Prostate gland (tissue), 2 donors: Measurements from ENCODE around the gene ATXN2. TPM values are rescaled to one million over a fixed set of nuclear protein-coding genes. Genes with fewer than 3 reads are reported as not detected.
"Not testable (repeated sequence)": the region's sequence is repeated elsewhere in the genome, so short reads cannot be mapped to it uniquely, and the experiment has no call there.

Source experiments
- DNase-seq: peaks from one replicate; pipeline ENCODE4 v3.0.0-alpha.2; 2019; ENCODE audit warnings: low spot score
- H3K27ac ChIP-seq, 2 donors: fragments of 200-600 bp; sonication (generic); 2 replicates each; pipeline ENCODE4 v1.5.1; 2017 to 2019
- H3K27me3 ChIP-seq: fragments of 200-600 bp; sonication (generic); replicated peaks from 2 replicates; pipeline ENCODE4 v1.5.1; 2019; ENCODE audit not compliant: insufficient read depth
- H3K36me3 ChIP-seq, 2 donors: fragments of 200-600 bp; sonication (generic); 1 replicate in 1 of 2; 2 replicates in 1 of 2; pipeline versions ENCODE4 v1.5.1 to v1.8.1; 2017 to 2019
- H3K4me1 ChIP-seq: fragments of 200-600 bp; sonication (generic); replicated peaks from 2 replicates; pipeline ENCODE4 v1.5.1; 2019
- H3K4me3 ChIP-seq, 2 donors: fragments of 200-600 bp; sonication (generic); 2 replicates each; pipeline ENCODE4 v1.5.1; 2017 to 2019
- H3K9me3 ChIP-seq: fragments of 200-600 bp; sonication (generic); 2 replicates; pipeline ENCODE4 v1.5.1; 2017
- POLR2A ChIP-seq: fragments of 450-650 bp; IDR thresholded peaks from one replicate; pipeline ENCODE4 v1.6.1; 2016; ENCODE audit warnings: antibody characterized with exemption, mild to moderate bottlenecking
- POLR2AphosphoS5 ChIP-seq: sonication (generic); formaldehyde crosslinking; IDR thresholded peaks from one replicate; pipeline ENCODE4 v1.6.1; 2017; ENCODE audit warnings: antibody characterized with exemption
- WGBS: methylation state at CpG from one replicate; pipeline ENCODE4 v1.1.5; 2018; 5-methylcytosine and 5-hydroxymethylcytosine counted together
- intact Hi-C: fragments of 100-400 bp; cut with DNase I; formaldehyde crosslinking; loops from one replicate; pipeline ENCODE4 v1.14.2; 2022
- total RNA-seq, 2 donors: library from RNA; depleted of rRNA; stranded (reverse); fragments of >200 nt; gene quantifications; one replicate each; pipeline ENCODE4 v1.1.0, GENCODE V29; 2016
- TF ChIP-seq, protein P1 (sequence below), 4 experiments: fragments of 200-600 bp in 2 of 4; fragments of 450-650 bp in 2 of 4; sonication (generic) in 2 of 4; IDR thresholded peaks; 1 replicate in 3 of 4; 2 replicates in 1 of 4; pipeline ENCODE4 v1.5.1; 2016 to 2019; ENCODE audit warnings: antibody characterized with exemption in 4 of 4, mild to moderate bottlenecking in 2 of 4, moderate library complexity in 2 of 4

ATXN2 gene
- total RNA-seq, 2 donors from 2014 or later = 29.5 to 95.5 TPM

DNA sequence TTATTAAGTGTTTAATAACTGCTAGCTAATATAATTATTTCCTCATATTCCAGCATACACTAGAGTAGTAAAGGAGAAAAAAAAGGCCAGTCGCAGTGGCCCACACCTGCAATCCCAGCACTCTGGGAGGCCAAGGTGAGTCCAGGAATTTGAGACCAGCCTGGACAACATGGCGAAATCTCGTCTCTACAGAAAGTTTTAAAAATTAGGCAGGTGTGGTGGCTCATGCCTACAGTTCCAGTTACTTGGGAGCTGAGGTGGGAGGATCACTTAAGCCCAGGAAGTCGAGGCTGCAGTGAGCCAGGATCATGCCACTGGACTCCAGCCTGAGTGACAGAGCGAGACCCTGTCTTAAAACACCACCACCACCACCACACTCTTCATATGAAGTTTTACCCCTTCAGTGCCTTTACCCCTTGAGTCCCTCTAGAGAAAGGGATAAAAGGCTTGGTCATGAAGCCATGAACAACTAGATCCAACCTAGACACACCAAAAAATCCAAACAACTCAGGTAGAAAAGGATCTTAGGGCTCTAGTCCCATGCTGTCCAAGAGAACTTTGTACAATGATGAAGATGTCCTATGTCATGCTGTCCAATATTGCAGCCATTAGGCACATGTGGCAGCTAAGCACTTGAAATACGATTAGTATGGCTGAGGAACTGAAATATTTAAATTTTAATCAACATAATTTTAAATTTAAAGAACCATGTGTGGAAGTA is 29.6 kb downstream of the ATXN2 start:
- H3K4me3 ChIP-seq = no peak overlapping the region
- H3K27me3 ChIP-seq = no peaks in the 10 kb centered on the region
- H3K27ac ChIP-seq = no peak overlapping the region
- H3K4me1 ChIP-seq = no peaks in the 10 kb centered on the region
- DNase-seq = no peak
- intact Hi-C loops = no loop called here
- H3K9me3 ChIP-seq = no peaks in the 10 kb centered on the region
- TF ChIP-seq POLR2A (no peak), POLR2AphosphoS5 (no peak)
- TF ChIP-seq, protein P1, sequence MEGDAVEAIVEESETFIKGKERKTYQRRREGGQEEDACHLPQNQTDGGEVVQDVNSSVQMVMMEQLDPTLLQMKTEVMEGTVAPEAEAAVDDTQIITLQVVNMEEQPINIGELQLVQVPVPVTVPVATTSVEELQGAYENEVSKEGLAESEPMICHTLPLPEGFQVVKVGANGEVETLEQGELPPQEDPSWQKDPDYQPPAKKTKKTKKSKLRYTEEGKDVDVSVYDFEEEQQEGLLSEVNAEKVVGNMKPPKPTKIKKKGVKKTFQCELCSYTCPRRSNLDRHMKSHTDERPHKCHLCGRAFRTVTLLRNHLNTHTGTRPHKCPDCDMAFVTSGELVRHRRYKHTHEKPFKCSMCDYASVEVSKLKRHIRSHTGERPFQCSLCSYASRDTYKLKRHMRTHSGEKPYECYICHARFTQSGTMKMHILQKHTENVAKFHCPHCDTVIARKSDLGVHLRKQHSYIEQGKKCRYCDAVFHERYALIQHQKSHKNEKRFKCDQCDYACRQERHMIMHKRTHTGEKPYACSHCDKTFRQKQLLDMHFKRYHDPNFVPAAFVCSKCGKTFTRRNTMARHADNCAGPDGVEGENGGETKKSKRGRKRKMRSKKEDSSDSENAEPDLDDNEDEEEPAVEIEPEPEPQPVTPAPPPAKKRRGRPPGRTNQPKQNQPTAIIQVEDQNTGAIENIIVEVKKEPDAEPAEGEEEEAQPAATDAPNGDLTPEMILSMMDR (IDR thresholded peaks at IDR 0.05) = no peak
- WGBS = 93% methylated on average over 6 of the region's 6 CpGs
- no peaks in the 10 kb centered on the region for H3K36me3 ChIP-seq

DNA sequence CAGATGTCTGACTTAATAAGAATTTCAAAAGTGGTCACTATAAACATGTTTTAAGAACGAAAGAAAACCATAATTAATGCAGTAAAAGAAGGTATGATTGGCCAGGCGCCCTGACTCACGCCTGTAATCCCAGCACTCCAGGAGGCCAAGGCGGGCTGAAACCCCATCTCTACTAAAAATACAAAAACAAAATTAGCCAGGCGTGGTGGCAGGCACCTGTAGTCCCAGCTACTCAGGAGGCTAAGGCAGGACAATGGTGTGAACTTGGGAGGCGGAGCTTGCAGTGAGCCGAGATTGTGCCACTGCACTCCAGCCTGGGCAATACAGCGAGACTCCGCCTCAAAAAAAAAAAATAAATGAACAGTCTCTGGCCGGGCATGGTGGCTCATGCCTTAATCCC is 38.3 kb downstream of the ATXN2 start:
- 82% methylated on average over 10 of the region's 10 CpGs for WGBS
- DNase-seq, H3K27ac ChIP-seq, H3K36me3 ChIP-seq, H3K27me3 ChIP-seq, H3K9me3 ChIP-seq, H3K4me3 ChIP-seq, intact Hi-C loops: not testable (repeated sequence)
- H3K4me1 ChIP-seq = peaks cover 15% of the 10 kb centered on the region

DNA sequence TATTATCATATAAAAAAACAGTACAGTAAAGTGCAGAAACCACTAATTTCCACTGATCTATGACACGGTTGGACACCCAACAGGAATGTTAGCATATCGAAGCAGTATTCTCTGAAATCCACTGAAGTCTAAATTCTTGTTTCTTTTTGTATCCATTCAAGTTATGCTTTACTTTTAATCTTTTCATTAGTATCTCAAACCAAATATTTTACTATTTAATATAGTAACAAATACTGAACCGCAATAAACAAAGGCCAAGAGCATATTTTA is 41.1 kb downstream of the ATXN2 start:
- H3K27ac ChIP-seq = peak overlapping the region in 1 of 2 donors; percentile 27
- peaks cover 15% of the 10 kb centered on the region for H3K4me1 ChIP-seq
- no peaks in the 10 kb centered on the region for H3K9me3 ChIP-seq
- no peak for DNase-seq
- intact Hi-C loops = no loop called here
- H3K4me3 ChIP-seq = no peak overlapping the region
- WGBS = 39% methylated on average over 3 of the region's 3 CpGs
- no peak for TF ChIP-seq POLR2A
- TF ChIP-seq, protein P1 (IDR thresholded peaks at IDR 0.05) = no peak
- no peaks in the 10 kb centered on the region for H3K36me3 ChIP-seq
- no peaks in the 10 kb centered on the region for H3K27me3 ChIP-seq

DNA sequence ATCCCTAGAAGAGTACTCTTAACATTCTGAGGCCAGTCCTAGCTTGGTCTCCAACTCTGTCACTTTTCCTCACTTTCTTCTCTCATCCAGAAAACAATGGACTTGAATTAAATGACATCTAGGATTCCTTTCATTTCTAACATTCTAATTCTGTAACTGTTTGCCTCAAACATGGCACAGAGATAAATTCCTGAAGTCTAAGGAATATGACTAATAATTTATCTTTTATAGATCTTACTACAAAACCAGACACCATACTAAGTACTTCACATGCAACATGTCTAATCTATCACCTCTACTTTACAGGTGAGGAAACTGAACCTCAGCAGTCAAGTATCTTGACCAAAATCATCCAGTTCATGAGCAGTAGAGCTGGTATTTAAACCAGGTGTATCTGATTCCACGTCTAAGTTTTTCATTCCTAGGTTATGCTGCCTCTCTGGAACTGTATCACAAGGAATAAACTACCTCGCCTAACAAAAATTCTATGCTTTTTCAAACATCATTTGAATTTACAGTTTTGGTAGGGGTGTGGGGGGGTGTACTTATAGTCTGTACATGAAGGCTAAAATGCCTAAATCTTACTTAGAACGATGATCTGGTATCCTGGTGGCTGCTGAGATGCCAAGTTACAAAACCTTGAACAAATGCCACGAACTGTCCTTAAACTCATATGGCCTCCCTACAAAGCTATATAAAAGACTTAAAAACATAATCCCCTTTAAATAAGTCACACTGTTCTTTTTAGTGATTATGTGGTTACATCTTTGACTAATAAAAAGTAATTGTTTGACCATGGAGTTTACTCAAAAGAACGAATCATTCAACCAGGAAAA is 41.6 kb downstream of the ATXN2 start:
- no peaks in the 10 kb centered on the region for H3K36me3 ChIP-seq
- peaks cover 15% of the 10 kb centered on the region for H3K4me1 ChIP-seq
- DNase-seq = no peak
- 31% methylated on average over 5 of the region's 5 CpGs for whole genome bisulfite sequencing
- H3K27me3 ChIP-seq = no peaks in the 10 kb centered on the region
- peak overlapping the region in 1 of 2 donors; percentile 27 for H3K27ac ChIP-seq
- TF ChIP-seq, protein P1 (IDR thresholded peaks at IDR 0.05) = no peak
- no peak for TF ChIP-seq POLR2AphosphoS5
- no peak for TF ChIP-seq POLR2A
- H3K9me3 ChIP-seq = no peaks in the 10 kb centered on the region
- intact Hi-C loops = no loop called here
- no peak overlapping the region for H3K4me3 ChIP-seq

DNA sequence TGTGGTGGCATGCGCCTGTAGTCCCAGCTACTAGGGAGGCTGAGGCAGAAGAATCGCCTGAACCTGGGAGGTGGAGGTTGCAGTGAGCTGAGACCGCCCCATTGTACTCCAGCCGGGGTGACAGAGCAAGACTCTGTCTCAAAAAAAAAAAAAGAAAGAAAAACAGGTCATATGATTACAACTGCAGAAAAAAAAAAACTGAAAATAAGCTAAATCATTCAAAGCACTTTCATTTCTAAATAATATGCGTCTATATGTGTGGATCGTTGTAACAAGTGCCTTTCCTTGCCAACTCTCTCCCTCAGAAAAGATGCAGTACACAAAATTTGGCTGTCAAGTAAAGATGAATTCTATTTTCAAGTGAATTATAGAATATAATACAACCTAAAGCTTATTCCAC is 42.4 kb downstream of the ATXN2 start:
- WGBS = 81% methylated on average over 6 of the region's 6 CpGs
- TF ChIP-seq POLR2A (no peak), POLR2AphosphoS5 (no peak)
- TF ChIP-seq, protein P1 (IDR thresholded peaks at IDR 0.05) = no peak
- H3K4me1 ChIP-seq = peaks cover 15% of the 10 kb centered on the region
- DNase-seq = no peak
- H3K27me3 ChIP-seq = no peaks in the 10 kb centered on the region
- H3K4me3 ChIP-seq = no peak overlapping the region
- intact Hi-C loops = no loop called here
- H3K36me3 ChIP-seq = no peaks in the 10 kb centered on the region
- H3K27ac ChIP-seq = no peak overlapping the region
- no peaks in the 10 kb centered on the region for H3K9me3 ChIP-seq

DNA sequence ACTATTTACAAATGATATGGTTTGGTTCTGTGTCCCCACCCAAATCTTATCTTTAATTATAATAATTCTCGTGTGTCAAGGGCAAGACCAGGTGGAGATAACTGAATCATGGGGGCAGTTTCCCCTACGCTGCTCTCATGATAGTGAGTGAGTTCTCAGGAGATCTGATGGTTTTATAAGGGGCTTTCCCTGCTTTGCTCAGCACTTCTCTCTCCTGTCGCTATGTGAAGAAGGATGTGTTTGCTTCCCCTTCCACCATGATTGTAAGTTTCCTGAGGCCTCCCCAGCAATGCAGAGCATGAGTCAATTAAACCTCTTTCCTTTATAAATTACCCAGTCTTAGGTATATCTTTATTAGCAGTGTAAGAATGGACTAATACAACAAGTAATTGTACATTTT is 43.8 kb downstream of the ATXN2 start:
- H3K27me3 ChIP-seq, H3K4me3 ChIP-seq, H3K36me3 ChIP-seq, DNase-seq, H3K27ac ChIP-seq, intact Hi-C loops, H3K9me3 ChIP-seq: not testable (repeated sequence)
- 90% methylated on average over 3 of the region's 3 CpGs for WGBS
- H3K4me1 ChIP-seq = peaks cover 15% of the 10 kb centered on the region
